Caki2 (cell line): ENCODE results near the gene TCIRG1. TPM values are rescaled to one million over a fixed set of nuclear protein-coding genes. Genes with fewer than 3 reads are reported as not detected.
"Not testable (repeated sequence)": the region's sequence is repeated elsewhere in the genome, so short reads cannot be mapped to it uniquely, and the experiment has no call there.

Source experiments
- DNase-seq: peaks from one replicate; pipeline ENCODE4 v3.0.0-alpha.2; 2015; ENCODE audit warnings: low read depth
- in situ Hi-C: cut with HindIII; loops from 2 replicates; pipeline ENCODE4 v1.10.0; 2016; ENCODE audit warnings: low sequenced_read_pairs, low pct_unique_long_range_greater_than_20kb, mixed read lengths
- total RNA-seq: library from RNA; depleted of rRNA; stranded (reverse); fragments of >200 nt; shearing (Covaris generic); gene quantifications from 2 replicates; pipeline ENCODE4 v1.2.3, GENCODE V29; 2014; ENCODE audit warnings: low replicate concordance

The TCIRG1 gene
- total RNA-seq, 1 experiment from 2014 or later = 23.9 TPM

GRCh38 chr11:68061508-68061907 is 22.7 kb downstream of the TCIRG1 start:
- DNase-seq = no peak
- in situ Hi-C loops = no loop called here

GRCh38 chr11:68064926-68065325 is 26.1 kb downstream of the TCIRG1 start:
- no peak for DNase-seq
- in situ Hi-C loops = no loop called here

DNA sequence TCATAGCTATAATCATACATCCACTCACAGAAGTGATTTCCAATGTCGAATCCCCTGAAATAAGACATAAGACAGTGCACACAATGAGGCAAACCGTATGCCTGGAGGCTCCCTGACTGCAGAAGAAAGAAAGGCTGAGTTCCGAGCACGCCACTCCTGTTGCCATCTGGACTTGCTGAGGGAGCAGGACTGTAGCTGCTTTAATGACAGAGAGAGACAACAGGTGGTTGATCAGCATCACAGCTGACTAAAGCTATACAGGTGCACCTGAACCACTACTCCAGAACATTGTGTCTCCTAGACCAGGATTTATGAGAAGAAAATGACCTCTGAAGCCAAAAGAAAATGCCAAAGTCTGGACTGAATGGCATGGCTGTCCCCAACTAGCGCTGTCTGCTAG is 27.0 kb downstream of the TCIRG1 start:
- DNase-seq = no peak
- in situ Hi-C loops = no loop called here

- in situ Hi-C loops = no loop called here
- no peak for DNase-seq
Measured at GRCh38 chr11:68066742-68067141, 27.9 kb downstream of the TCIRG1 start.

DNA sequence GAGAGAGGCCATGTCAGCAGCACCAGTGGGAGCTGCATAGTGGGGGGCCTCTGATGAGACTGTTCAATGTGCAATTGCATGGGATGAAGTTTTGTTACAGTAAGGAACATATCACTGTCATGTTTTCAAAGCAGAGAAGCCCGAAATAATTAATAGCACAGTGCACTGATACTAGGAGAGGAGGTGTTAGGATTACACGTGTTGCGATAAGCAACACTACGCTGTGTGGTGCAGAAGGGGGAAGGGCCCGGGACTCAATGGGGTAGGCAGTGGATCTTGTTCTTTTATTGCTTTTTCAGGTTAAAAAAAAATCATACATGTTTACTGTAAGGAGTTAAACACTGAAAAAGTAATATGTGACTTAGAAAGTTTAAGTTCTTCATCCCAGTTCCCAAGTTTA is 29.2 kb downstream of the TCIRG1 start:
- in situ Hi-C loops = no loop called here
- no peak for DNase-seq

GRCh38 chr11:68071281-68072048 is 32.6 kb downstream of the TCIRG1 start:
- DNase-seq = no peak
- in situ Hi-C loops = no loop called here

GRCh38 chr11:68074584-68075352 is 35.9 kb downstream of the TCIRG1 start:
- in situ Hi-C loops = no loop called here
- no peak for DNase-seq

- in situ Hi-C loops = no loop called here
- DNase-seq = no peak
Measured at GRCh38 chr11:68076371-68077042, 37.7 kb downstream of the TCIRG1 start.

DNA sequence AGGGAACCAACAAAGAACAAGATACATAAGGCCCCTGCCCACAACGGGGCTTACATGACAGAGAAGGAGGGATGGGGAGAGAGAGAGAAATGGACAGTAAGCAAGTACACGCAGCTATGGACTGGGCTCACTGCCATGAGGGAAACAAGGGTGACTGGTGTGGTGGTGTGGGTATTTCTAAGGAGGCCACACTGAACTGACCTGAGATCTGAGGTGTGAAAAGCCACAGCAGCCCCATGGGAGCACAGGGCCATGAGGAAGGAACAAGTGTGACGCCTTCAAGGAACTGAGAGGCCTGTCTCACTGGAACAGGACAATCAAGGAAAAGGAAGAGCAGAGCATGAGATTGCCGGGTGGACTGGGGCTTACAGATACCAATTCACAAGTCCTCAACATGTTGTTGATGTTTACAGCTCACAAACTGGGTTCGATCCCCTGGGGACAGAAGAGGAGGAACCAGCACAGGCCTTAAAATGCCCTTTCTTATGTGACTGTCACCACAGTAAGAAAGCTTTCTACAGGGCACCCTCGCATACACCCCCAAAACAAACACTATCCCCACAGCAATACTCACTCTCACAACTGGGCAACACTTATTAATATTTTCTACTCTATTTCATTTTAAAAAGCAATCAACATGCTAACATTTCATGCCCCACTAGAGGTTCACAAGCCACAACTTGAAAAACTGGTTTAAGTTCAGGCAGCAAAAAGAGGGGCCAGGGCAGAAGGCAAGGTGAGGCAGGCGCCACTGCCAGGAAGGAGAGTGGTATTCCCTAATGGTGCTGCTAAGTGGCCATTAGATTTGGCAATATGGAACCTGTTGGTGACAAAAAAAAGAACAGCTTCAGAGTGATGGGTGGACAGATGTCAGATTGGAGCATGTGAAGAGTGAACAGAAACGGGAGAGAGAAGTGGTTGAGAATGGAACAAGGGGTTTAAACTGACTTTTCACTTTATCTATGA is 39.1 kb downstream of the TCIRG1 start:
- DNase-seq = no peak
- in situ Hi-C loops = no loop called here

- in situ Hi-C loops = no loop called here
Measured at GRCh38 chr11:68080860-68081259, 42.0 kb downstream of the TCIRG1 start.

DNA sequence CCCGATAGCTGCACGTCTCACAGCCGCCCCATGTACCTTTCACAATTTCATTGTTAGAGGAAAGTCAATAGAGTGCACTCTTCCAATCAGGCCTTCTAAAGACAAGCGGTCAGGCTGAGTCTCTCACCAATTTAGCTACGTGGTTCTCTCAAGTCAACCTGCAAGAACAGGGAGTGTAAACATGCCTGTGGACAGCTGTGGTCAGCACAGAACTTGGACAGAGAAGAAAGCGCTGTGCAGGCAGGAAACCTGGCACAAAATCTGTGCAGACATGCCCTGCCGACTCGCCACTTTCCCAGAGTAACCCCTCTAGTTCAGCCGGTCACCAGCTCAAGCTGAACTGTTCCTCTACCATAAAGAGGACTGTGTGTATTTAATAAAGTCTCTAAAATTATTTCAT is 42.9 kb downstream of the TCIRG1 start:
- in situ Hi-C loops = no loop called here
- DNase-seq = no peak

More at GRCh38 chr11:68080860-68081259, 42.0 kb downstream of the TCIRG1 start:
- no peak for DNase-seq

DNA sequence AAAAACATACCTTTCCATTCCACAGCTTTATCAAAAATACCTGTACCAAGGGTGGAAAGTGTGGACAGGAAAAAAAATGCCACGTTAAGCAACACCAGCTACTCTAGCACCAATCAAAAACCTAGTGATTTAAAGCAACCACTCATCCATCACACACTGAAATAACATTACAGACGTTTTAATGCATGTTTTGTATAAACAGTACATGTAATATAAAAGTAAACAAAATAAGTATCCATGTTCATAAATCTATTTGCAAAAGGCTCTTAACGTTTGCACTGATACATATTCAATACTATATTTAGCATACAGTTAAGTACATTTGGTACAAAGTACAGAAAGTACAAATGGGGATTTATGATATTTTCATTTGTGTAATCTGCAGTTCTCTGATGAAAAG is 43.7 kb downstream of the TCIRG1 start:
- in situ Hi-C loops = no loop called here
- DNase-seq = no peak

DNA sequence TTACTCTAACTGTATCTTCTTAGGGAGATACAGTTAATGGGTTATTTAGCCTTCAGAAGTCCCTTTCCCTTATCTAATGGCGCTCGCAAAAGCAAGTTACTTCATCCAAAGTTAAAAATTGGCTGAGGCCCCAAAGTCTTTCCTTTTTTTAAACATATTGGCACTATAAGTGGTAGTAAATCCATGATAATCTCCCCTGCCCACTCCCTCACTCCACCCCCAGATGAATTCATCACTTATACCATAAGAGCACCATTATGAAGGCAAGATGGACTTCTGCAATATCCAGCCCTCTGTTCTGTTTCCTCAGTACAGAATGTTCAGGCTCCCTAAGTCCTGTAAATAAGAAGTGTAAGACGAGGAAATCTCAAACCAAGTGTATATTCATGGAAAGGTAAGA is 44.7 kb downstream of the TCIRG1 start:
- in situ Hi-C loops = no loop called here
- no peak for DNase-seq

DNA sequence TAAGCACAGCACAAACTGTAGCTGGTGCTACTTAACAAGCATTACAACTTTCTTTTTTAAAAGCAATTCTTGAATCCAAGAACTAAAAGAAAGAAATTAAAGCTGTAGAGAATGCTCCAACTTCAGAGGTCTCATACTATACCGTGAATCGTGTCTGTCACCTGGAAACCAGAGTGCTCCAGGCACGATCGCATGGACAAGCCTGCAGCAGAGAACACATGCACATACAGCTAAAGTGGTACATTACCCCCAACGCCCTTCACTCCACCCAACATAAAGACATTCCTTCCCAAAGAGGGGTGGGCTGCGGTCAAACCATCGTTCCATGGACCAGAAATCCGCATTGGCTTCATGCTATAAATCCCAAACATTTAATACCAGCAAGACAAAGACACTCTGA is 50.9 kb downstream of the TCIRG1 start:
- in situ Hi-C loops = no loop called here

GRCh38 chr11:68090287-68090686 is 51.5 kb downstream of the TCIRG1 start:
- DNase-seq = no peak
- in situ Hi-C loops = no loop called here

More for the DNA sequence above, 50.9 kb downstream of the TCIRG1 start:
- DNase-seq = no peak

GRCh38 chr11:68090706-68091105 is 51.9 kb downstream of the TCIRG1 start:
- DNase-seq = no peak
- in situ Hi-C loops = no loop called here

GRCh38 chr11:68092411-68092810 is 53.6 kb downstream of the TCIRG1 start:
- in situ Hi-C loops = no loop called here
- DNase-seq = no peak

- DNase-seq, in situ Hi-C loops: not testable (repeated sequence)
Measured at GRCh38 chr11:68092946-68093345, 54.1 kb downstream of the TCIRG1 start.
